ENCODE measurements around the gene KIF26A. TPM values are rescaled to one million over a fixed set of nuclear protein-coding genes. Genes with fewer than 3 reads are reported as not detected.

Gene KIF26A
- total RNA-seq, 1 donor from 2014 or later, result 13.0 TPM

DNA sequence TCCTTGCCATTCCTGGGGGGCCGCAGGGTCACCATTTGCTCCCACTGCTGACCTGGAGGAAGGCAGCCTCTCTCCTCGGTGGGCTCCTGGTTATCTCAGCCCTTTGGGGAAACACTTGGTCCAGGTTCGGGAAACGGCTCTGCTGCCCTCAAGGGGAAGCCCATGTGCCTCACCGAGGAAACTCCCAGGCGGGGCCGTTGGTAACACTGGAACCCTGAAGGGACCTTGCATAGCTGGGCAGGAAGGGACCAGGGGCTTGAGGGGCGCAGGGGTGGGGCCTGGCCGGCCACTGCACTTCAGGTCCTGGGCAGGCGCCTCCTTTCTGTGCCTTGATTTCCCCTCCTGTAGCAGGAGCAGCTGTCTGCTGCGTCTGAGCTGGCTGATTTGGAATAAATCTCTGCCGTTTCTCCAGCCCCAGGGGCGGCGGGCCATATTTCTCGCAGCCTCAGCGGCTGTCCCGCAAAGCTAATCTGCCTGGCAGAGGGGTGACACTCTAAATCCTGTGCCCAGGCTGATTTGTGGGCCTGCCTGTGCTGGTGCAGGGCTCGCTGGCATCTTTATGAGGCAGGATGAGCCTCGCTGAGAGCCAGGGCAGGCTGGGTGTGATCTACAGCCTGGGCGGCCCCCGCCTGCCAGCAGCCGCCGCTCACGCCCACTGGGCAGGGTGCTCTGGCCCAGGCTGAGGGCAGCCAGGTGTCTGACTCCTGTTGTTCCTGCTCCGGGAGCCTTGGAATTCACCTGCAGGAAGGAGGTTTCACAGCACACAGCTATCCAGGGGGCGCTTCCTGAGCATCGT, 49.7 kb downstream of the KIF26A start:
- no peak for FAIRE-seq
- no peak for DNase-seq (ENCODE audit: low spot score in 2 of 2)

DNA sequence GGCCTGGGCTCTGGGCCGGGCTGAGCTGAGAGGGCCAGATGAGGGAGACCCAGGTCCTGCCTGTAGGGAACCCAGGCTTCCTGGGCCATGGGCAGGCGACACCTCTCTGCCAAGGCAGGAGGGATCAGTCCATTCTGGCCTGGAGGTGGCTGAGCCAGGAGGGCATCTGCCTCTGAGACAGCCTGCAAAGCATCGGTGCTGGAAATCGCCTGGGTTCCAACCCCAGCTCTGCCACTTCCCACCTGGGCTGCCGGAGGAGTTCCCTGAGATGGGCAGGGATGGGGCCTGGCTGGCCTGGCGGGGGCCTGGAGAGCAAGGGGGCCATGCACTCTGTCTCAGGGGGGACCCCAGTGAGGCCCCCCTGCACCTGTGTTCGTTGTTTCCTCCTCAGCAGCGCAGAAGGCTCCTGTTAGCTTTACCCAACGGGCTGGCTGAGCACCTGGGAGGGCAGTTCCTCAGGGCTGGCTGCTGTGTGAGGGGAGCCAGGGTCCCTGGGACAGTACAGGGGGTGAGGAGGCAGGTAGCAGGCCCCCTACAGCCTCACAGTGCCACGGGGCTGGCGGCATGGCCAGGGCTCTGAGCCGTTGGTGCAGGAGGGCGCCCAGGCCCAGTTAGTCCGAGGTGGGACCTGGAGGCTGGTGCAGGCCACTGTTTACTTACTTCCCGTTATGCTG, 50.5 kb downstream of the KIF26A start:
- FAIRE-seq, result no peak
- no peak for DNase-seq (ENCODE audit: low spot score in 2 of 2)

DNA sequence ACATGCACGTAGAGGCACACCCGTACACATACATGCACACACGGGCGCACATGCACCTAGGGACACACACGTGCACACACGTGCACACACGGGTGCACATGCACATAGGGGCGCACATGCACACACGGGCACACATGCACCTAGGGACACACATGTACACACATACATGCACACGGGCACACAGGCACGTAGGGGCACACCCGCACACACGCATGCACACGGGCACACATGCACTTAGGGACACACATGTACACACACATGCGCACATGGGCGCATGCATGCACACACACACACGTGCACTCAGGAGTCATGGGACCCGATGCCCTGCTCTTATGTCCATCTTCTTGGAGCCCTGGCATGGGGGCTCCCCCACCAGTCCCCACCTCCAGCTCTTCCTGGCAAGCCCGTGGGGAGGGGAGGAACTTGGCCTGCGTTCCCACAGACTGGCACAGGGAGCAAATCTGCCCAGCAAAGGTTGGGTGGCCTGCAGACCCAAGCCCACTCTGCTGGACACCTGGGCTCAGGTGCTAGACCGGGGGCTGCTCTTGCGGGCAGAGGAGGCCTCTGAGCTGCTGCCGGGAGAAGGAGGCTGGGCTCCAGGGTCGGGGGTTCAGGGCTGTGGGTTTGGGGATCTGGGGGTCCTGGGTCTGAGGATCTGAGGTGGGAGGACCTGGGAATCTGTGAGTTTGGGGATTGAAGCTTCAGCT, 51.4 kb downstream of the KIF26A start:
- FAIRE-seq (no peak), DNase-seq (ENCODE audit: low spot score in 2 of 2) (no peak)

DNA sequence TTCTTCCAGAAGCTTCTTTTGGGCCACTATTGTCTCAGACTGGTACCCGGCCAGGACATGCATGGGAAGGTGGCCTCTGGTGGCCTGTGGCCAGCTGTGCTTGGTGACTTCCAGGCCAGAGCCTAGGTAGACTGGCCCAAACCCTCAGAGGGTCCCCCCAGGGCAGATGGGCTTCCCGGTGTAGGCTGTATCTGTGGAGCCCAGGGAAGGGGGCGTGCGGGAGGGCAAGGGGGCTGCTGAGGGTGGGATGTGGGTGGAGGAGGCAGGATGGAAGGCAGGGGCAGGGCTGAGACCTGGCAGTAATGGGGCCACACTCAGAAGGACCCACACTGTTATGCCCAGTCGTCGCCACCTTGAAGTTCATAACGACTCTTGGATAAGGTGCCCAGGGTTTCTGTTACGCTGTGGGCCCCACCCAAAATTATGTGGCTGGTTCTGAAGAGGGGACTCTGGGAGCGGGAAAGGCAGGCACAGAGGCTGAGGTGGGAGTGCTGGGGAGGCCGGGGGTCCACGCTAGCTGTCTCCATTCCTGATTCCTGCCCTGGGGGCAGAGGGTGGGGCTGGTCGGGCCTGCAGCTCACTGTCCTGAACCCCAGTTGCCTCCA, 52.1 kb downstream of the KIF26A start:
- DNase-seq (ENCODE audit: low spot score in 2 of 2) (no peak), FAIRE-seq (no peak)

DNA sequence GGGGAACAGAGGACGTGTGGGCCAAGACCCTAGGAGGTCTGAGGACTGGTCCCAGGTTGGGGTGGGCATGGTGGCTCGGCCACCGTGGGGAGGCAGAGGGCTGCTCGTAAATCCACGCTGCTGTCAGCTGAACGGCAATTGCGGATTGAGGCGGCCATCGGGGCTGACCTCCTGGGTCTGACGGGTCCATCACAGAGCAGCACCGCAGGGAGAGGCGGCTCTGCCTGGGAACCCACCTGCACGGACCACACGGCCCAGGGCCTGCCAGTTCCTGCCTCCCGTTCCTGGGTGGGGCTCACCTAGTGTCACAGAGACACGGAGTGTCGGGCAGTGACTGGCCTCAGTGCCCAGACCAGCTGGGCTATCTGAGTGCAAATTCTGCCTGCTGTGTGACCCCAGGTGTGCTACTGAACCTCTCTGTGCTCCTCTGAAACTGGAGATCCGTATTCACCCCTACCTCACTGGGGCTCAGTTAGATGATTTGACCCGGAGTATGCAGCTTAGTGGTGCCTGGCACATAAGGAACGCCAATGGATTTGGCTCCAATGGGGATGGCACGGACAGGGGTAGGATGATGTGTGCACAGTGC, 53.1 kb downstream of the KIF26A start:
- no peak for FAIRE-seq
- DNase-seq (ENCODE audit: low spot score in 2 of 2), result no peak

- DNase-seq (ENCODE audit: low spot score in 2 of 2) (no peak), FAIRE-seq (no peak)
Observed at GRCh38 chr14:104192146-104192882, 53.9 kb downstream of the KIF26A start.

GRCh38 chr14:104192883-104193245, 54.5 kb downstream of the KIF26A start:
- FAIRE-seq (no peak), DNase-seq (ENCODE audit: low spot score in 2 of 2) (no peak)

DNA sequence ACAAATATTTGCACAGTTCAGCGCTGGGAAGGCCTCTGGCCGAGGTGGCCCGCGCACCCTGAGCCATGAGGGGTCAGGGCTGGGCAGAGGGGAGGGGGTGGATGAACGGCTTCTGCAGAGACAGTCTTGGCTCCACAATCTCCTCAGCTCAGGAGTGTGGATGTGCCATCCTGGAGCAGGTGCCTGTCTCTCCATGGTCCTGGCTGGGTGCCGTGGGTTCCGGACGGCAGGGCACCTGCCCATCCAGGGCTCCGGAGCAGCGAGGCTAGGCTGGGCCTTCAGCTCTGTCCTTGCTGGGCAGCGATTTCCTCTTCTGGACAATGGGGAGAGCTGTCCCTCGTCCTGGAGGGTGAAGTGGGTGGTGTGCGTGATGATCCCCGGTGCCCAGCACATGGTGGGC, 55.6 kb downstream of the KIF26A start:
- no peak for DNase-seq (ENCODE audit: low spot score in 2 of 2)
- FAIRE-seq, result no peak

DNA sequence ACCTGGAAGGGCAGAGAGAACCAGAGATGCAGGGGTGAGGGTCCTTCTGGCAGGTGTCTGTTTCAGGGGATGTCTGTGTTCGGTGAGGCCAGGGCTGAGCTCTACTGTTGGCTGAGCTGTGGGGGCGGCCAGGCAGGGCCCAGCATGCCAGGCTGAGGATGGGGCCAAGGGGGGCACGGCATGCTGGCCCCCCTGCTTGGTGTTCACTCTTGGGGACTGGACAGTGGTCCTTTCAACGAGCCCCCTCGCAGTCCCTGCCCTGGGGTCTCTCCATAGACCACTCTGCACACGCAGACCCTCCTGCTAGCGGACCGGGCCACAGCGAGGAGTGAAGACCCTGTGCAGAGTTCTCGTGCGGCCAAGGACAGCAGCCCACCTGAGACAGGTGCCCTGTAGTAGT, 56.3 kb downstream of the KIF26A start:
- FAIRE-seq (no peak), DNase-seq (ENCODE audit: low spot score in 2 of 2) (no peak)

DNA sequence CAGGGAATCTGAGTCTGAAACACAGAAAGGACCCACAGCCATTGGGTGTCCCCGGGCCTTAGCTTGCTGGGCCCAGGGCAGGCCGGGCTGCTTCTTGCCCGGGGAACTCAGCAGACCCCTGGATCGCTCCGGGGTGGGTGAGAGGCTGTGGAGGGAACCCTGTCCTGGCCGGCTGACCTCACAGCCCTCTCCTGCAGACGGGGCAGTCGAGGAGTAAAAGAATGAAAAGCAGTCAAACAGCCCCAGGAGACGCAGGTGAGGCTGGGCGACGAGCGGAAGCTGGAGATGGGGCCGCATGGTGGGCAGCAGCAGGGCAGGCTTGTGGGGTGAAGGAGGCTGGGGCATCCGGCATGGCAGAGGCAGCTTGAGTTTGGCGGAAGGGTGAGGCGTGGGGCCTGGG, 57.0 kb downstream of the KIF26A start:
- no peak for DNase-seq (ENCODE audit: low spot score in 2 of 2)
- no peak for FAIRE-seq

- DNase-seq (ENCODE audit: low spot score in 2 of 2) (no peak), FAIRE-seq (no peak)
Observed at GRCh38 chr14:104195878-104196277, 57.5 kb downstream of the KIF26A start.

DNA sequence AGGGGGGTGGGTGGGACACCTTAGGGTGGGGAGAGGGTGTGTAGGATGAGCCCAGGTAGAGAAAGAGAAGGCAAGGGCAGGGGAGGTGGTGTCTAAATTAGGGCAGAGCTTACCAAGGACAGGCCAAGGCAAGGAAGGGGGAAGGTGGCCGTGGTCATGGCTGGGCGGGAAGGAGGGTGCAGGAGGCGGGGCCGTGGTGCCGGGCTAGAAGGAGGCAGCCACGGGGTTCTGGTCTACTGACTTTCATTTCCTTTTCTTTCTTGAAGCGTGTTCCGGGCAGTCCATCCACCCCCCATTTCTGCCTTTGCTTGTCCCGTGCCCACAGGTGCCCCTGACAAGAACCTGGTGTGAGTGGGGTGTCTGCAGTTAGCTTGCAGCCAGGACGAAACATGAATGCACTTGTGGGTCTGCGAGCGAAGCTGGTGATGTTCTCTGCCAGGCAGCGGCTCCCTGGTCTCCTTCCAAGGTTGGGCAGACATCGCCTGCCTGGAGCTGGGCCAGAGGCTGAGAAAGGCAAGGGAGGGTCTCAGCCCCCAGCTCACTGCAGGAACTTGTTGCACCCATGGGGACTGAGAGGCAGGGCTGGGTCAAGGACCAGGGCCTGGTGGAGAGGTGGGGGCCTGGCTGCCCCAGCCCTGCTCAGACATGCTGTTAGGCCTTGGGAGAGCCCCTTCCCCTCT, 58.2 kb downstream of the KIF26A start:
- FAIRE-seq (no peak), DNase-seq (ENCODE audit: low spot score in 2 of 2) (no peak)

DNA sequence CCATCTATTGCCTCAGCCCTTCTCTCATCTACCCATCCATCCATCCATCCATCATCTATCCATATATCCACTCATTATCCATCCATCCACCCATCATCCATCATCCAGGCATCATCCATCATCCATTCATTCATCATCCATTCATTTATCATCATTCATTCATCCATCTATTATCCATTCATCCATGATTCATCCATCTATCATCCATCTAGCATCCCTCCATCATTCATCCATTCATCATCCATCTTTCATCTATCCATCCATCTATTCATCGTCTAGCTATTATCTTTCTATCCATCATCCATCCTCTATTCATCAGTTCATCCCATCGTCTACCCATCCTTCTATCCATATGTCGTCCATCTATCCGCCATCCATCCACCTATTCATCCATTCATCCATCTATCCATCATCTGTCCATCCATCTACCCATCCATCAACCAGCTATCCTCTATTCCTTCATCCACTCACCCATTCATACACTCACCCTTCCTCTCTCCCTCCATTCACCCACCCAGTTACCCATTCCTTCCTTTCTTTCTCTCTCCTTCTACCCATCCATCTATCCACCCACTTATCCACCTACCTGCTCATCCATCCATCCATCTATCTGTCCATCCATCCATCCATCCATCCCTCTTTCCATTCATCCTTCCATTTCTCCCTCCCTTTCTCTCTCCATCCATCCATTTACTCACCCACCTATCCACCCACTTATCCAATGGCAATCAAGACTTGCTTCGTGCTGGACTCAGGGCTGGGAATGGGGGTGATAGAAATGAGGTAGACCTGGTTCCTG, 59.3 kb downstream of the KIF26A start:
- DNase-seq (ENCODE audit: low spot score in 2 of 2), result no peak
- no peak for FAIRE-seq

DNA sequence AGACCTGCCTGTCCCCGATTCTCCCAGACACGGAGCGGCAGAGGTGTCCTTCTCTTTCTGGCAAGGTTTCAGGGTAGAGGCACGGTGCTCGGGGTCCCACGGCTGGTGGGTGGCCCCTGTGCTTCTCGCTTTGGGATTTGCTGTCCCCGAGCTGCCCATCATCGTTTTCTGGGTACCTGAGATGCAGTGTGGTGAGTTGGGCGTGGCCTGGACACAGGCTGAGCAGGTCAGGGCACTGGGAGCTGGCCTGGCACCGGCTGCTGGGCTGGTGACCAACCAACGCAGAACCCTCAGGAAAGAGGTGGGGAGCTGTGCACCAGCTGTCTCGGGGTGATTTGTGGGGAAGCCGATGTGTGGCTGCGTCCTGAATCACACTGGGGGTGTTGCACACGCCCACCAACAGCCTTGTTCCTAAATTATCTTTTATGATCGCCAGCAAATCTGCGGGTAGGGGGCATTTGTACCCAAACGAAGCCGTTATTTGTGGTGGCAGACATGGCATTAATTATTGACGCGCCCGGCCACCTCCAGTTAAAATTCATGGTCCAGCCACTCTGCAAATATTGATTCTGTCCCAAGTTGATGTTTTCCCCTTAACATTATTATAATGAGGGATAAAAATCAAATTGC, 61.0 kb downstream of the KIF26A start:
- no peak for FAIRE-seq
- no peak for DNase-seq (ENCODE audit: low spot score in 2 of 2)

DNA sequence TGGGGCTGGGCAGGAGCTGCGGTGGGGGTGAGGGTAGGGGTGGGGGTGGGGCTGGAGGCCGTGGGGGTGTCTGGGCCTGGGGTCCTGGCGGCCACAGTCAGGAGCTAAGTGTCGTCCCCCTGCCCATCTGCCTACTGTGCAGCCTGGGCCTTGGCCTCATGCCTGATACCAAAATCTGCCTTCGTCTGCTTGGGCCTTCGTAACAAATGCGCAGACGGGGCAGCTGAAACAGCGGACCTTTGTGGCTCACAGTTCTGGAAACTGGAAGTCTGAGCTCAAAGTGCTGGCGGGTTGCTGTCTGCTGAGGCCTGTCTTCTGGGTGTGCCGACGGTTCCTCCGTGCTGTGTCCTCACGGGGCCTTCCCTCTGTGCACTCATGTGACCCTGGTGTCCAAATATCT, 61.7 kb downstream of the KIF26A start:
- no peak for FAIRE-seq
- no peak for DNase-seq (ENCODE audit: low spot score in 2 of 2)

GRCh38 chr14:104200591-104200990, 62.2 kb downstream of the KIF26A start:
- DNase-seq (ENCODE audit: low spot score in 2 of 2), result no peak
- FAIRE-seq, result no peak

- FAIRE-seq, result no peak
Observed at GRCh38 chr14:104201063-104201462, 62.7 kb downstream of the KIF26A start.

DNA sequence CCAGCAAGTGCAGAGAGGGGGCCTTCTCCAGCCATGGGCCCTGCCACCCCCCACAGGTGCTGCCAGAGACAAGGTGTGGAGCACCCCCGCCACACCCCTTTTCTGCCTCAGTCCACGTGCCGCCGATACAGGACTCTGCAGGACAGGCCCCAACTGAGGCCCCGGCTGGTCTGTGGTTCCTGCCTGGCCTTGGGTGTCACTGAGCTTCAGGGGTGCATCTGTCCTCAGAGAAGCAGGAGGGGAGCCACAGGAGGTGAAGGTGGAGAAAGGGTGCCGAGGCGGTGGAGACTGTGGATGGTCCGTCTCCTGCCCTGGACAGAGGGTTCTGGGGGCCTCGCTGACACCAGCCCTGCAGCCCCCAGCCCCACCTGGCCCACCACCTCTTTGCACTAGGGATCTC, 63.1 kb downstream of the KIF26A start:
- no peak for FAIRE-seq

More at GRCh38 chr14:104201063-104201462, 62.7 kb downstream of the KIF26A start:
- DNase-seq (ENCODE audit: low spot score in 2 of 2), result no peak

More for the DNA sequence above, 63.1 kb downstream of the KIF26A start:
- no peak for DNase-seq (ENCODE audit: low spot score in 2 of 2)
